NCI-H1048 (cell line): Measurements from ENCODE around the gene SVEP1.

Experiments
- DNase-seq: peaks from one replicate; lab custom pipeline; 2025; lab: John Stamatoyannopoulos, UW

SVEP1 gene

GRCh38 chr9:110521206-110521605 is 58.3 kb downstream of the SVEP1 start:
- no peak for DNase-seq

GRCh38 chr9:110520120-110520701 is 59.3 kb downstream of the SVEP1 start:
- DNase-seq = no peak

GRCh38 chr9:110517483-110517882 is 62.1 kb downstream of the SVEP1 start:
- DNase-seq = no peak

DNA sequence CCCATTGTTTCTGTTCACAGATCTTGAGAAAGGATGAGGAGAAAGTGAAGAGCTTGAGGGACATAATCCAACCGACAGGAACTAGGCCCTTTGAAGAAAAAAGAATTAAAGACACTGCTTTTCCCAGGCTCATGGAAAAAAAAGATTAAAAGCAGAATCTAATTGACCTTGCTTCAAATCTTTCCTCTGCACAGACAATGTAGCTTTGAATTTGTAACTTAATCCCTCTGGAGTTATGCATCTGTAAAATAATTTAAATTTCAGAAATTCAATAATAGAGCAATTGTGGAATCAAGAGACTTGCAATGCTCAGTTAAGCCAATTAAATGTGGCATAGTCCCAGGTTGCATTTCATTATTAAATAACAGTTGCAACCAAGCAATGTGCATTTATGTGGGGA is 64.6 kb downstream of the SVEP1 start:
- DNase-seq = no peak

- DNase-seq = no peak
Measured at GRCh38 chr9:110512817-110513216, 66.7 kb downstream of the SVEP1 start.

DNA sequence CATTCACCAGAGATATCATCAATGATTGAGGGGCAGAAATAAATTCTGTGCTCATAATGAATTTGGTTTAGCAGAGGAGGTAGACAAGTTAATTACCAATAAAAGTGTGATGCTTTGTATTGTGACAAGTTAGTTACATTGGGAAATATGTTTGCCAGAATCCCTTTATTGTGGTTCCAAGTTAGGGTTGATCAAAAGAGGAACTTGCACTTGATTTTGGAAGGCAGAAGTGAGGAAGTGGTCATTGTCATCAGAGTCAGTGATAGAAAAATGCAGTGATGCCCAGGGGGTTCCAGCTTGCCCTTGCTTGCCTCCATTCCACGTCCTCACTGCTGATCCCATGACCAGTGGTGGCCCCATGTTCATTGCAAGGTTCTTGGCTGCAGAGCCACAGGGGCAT is 69.7 kb downstream of the SVEP1 start:
- DNase-seq = no peak

DNA sequence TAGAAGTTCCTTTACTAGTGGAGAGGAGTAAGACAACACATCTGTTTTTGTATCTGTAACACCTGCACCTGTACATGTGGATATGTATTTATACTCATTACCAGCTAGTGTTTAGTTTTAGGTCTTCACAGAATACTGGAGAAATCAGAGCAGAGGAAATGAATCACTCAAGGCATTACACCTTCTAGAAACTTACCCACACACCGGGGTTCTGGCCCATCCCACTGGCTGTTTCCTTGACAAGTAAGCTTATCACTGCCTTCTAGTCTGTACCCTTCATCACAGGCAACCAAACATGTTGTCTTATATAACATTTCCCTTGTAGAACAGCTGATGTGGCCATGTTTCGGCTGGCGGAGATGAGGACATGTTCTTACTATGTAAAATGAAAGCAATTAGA is 76.7 kb downstream of the SVEP1 start:
- DNase-seq = no peak

DNA sequence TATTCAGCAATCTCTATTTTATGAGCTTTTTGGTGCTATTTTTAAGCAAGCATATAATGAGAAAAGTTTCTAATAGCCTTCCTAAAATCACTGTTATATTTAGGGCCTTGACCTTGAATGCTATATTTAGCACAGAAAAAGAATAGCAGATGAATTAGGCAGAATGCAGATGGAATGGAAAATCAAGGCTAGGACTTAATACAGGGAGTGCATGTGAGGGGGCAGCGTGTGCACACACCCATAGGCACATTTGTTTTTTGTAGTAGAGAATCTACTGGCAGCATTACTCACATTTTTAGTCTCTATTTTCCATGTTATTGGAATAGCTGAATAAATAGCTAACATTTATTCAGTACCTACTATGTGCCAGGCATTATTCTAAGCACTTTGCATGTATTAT is 79.9 kb downstream of the SVEP1 start:
- no peak for DNase-seq

- no peak for DNase-seq
Measured at GRCh38 chr9:110487196-110487595, 92.3 kb downstream of the SVEP1 start.

DNA sequence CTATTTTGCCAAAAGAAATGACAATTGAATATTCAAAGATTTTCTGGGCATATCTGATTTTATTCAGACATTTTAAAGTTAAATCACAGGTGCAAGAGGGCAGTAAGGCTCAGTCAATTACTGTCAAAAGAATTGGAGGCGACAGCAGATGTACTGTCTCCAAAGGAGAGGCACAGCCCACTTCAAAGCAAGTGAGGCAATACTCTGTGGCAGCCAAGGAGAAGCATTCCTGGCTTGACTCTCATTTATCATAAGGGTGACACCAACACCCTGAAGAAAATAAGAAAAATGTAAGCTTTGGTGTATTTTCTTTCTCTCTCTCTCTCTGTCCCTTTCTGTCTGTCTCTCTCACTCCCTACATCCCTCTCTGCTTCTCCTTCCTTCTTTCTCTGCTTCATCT is 93.3 kb downstream of the SVEP1 start:
- DNase-seq = no peak

GRCh38 chr9:110479481-110479880 is 100.1 kb downstream of the SVEP1 start:
- DNase-seq = no peak

DNA sequence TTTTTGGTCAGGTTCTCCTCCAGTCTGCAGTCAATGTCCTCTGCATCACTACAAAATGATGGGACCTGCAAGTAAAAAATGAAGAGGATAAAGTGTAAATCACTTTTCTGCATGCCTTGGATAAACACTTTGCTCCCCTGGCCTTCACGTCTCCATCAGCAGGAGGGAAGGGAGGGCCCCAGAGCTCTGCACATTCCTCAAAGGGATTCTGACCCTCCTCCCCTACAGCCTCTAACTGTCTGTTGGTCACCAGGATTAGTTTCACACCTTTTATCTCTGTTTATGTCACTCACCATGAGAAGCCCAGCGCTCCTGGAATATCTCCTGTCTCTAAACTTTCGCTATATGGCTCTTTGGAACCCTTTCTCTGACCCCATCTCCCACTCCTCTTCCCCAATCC is 103.3 kb downstream of the SVEP1 start:
- no peak for DNase-seq

GRCh38 chr9:110472111-110472510 is 107.4 kb downstream of the SVEP1 start:
- DNase-seq = no peak

- no peak for DNase-seq
Measured at GRCh38 chr9:110468950-110469349, 110.6 kb downstream of the SVEP1 start.

DNA sequence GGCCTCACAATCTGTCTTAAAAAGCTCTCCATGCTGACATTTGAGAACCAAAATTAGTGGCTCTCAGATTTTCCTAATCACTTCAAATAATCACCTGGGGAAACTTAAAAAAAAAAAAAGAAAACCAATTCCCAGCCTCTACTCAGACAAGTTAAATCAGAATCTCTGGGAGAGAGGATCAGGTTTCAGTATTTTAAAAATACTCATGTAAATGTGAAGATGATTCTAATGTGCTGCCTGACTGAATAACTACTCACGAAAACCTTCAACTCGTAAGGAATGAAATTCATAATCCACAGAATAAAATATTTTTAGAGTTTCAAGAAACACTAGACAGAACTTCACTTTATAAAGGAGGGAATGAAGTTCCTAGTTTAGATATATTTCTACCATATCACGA is 114.4 kb downstream of the SVEP1 start:
- no peak for DNase-seq

DNA sequence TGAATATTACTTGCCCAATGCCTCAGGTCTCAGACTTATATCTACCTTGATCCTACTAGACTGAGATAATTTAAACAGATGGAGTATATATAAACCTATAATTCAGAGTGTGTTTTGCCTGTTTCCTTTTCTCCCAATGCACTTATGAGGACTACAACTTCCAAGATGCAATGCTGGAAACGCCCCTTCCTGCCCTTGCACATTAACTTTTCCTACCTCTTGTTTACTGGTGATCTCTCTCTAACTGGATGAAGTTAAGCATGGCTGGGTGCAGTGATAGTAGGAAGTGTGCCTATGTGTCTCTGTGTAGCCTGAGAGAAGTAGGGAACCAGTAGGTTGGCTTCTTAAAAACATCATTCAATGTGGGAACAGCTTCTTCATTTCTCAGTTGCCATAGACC is 115.2 kb downstream of the SVEP1 start:
- no peak for DNase-seq

DNA sequence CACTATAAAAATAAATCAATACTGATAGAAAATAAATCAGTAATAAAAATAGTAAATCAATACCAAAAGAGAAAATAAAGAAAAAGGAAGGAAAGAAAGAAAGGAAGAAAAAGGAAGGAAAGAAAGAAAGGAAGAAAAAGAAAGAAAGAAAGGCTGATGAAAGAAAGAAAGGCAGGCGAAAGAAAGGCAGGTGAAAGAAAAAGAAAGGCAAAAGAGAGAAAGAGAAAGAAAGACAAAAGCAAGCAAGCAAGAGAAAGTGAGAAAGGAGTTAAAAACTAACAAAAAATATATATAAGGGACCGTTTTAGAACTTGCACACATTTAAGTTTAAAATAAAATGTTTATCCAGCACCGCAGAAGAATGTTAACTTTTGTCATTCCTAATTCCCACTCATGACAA is 116.0 kb downstream of the SVEP1 start:
- no peak for DNase-seq

DNA sequence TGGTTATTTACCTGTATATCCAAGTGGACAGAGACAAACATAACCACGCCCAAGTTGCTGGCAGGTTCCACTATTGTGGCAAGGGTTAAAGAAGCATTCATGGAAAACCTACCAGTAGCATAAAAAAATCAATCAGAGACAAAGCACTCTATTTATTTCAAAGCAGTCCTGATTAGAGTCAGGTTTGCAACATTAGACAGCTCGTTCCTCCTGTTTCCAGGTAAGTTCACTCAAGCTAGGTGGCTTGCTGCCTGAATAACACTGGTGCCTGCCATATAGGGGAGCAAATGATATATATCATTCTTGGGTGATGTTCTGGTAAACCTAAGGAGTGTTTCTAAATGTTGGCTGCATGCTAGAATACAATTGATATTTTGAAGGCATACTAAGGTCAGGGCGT is 122.3 kb downstream of the SVEP1 start:
- no peak for DNase-seq

DNA sequence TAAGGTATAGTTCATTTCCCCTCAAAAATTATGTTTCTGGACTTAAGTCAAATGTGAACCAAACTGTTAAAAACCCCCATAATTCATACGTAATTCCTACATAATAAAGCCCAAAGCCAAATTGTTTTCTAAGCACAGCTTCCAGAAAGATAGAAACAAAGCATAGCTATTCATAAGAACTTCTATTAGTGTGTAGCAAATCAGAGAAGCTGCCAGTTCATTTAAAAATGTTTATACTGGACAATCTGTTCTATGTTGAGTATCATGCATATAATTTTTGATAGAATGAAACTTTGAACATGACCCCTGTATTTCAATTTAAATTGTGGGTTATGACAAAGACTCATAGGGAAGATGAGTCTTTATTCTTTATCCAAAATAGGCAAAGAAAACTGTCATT is 122.9 kb downstream of the SVEP1 start:
- DNase-seq = no peak

DNA sequence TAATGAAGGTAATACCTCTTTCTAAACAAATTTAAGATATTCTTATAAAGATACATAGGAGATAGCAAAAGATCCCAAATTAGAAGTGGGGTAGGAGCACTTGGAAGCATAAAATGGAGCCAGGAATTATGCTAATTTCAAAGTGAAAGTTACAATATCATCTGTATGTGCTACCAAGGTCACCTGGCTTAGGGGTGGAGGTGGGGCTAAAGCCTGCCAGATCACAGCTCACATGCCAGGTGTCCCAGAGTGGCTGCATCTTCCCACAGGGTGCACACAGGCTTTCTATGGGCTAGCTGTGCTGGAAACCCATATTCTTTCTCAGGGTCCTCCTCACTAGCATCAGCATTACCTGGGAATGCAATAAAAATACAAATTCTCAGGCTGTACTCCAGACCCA is 123.7 kb downstream of the SVEP1 start:
- DNase-seq = no peak

DNA sequence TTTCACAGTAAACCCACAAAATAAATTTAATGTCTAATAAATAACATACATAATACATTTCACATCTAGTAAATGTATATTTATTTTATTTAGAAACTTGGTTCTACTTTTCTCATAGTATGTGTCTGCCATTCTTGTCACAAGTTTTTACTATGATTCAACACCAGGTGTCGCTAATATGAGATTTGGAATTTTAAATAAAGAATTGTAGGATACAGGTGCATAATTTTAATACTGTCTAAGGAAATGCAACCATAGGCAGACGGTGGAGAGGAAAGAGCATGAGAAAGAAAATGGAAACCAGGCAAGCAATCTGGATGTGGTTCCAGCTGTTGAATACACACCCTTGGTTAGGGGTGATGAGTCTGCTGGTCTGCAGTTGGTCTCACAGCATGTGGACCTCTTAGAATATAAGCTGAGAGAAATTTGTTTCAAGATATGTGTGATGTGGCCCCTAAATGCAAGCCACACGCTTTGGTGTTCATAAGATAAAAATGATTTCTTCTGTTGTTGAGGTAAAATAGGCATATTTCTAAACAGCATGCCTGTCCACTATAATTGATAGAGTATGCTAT is 127.2 kb downstream of the SVEP1 start:
- DNase-seq = no peak

DNA sequence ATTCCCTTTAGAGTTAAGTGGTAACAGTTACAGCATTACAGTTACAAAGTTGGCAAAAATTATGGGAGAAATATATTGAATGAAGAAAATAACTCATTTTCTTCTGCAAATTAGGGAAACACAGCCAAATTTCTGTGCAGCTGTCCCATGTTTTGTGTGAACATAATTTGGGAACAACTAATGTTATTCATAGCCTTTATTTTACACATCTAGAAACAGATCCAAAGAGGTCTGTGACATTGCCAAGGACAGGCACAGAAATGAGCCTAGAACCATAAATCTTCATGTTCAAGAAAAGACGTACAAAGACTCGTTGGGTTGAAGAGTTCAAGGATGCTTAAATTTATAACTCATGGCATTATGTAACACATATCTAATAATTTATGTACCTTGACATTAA is 127.8 kb downstream of the SVEP1 start:
- no peak for DNase-seq

DNA sequence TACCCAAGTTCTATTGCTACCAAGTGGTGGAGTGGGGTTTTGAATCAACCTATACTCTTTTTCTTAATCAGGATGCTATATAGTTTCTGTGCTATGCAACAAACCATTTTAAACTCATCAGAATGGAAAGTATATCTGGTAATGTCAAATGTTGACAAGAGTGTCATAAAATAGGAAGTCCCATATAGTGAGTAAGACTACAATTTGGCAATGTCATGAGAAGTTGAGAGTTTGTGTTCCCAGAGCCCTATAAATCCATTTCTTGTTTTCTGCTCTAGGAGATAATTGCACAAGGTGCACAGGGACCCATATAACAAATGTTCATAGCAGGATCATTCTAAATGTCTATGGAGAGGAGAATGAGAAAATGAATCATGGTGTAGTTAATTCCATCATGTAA is 132.1 kb downstream of the SVEP1 start:
- DNase-seq = no peak

DNA sequence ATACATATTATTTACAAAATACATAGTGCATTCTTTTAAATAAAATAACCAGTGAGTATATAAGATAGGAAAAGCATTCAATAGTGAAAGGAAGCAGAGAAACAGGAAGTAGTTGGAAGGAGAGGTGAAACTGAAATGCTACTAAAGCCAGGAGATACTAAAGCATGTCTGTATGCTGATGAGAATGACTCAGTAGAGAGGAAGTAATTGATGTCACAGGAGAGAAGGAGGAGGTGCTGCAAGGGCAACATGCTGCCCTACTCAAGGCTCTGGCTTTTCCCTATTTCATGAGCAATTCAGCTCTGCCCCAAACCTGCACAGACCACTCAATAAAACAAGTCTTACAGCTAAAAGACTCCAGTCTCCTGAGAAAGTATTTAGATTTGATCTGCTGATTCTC is 133.4 kb downstream of the SVEP1 start:
- no peak for DNase-seq

- no peak for DNase-seq
Measured at GRCh38 chr9:110444911-110445310, 134.6 kb downstream of the SVEP1 start.
